ENCODE data around the gene CSTF3.
A peak's percentile ranks its signal among the peaks of the same experiment; 100 is the strongest.

The CSTF3 gene

GRCh38 chr11:33040033-33040861 is 121.0 kb downstream of the CSTF3 start:
- DNase-seq: peak in 1 of 2 donors; percentile 1

- peak; percentile 22 to 76 for DNase-seq
Observed at GRCh38 chr11:33039274-33040032, 121.8 kb downstream of the CSTF3 start, which contains the start of gene TCP11L1. Gene TCP11L1 (plus strand): TSS chr11:33039572. CDS start chr11:33043774, 4,202 bp downstream.

- no peak for DNase-seq
Observed at GRCh38 chr11:33035011-33035410, 126.3 kb downstream of the CSTF3 start.

All from inflammatory macrophage (primary cell).